Calu3 (cell line): ENCODE data around the gene SH3RF1. TPM values are rescaled to one million over a fixed set of nuclear protein-coding genes. Genes with fewer than 3 reads are reported as not detected.

Experiments
- BruUV-seq: library from RNA; stranded (reverse); fragments of 400-500 nt; replicated peaks from 2 replicates; lab custom pipeline; 2021; lab: Mats Ljungman, UMichigan
- CTCF ChIA-PET: fragments of 300-600 bp; sonication (Branson Sonifier 250); formaldehyde crosslinking; loops from one replicate; lab custom pipeline; 2022; ENCODE audit warnings: antibody characterized with exemption; lab: Charles Lee
- DNase-seq: peaks from one replicate; pipeline ENCODE4 v3.0.0; 2022
- H3K27ac Mint-ChIP-seq: one replicate; pipeline ENCODE4 v1.8.0; 2022; ENCODE audit warnings: mixed read lengths; ENCODE audit not compliant: unreplicated experiment
- H3K27me3 Mint-ChIP-seq: one replicate; pipeline ENCODE4 v1.8.0; 2022; ENCODE audit warnings: mixed read lengths; ENCODE audit not compliant: unreplicated experiment
- H3K36me3 Mint-ChIP-seq: one replicate; pipeline ENCODE4 v1.8.0; 2022; ENCODE audit warnings: mild to moderate bottlenecking, moderate library complexity, mixed read lengths; ENCODE audit not compliant: insufficient read depth, unreplicated experiment
- H3K4me1 Mint-ChIP-seq: one replicate; pipeline ENCODE4 v1.8.0; 2022; ENCODE audit warnings: mild to moderate bottlenecking, low read depth, mixed read lengths; ENCODE audit not compliant: unreplicated experiment
- H3K4me3 Mint-ChIP-seq: one replicate; pipeline ENCODE4 v1.8.0; 2022; ENCODE audit warnings: mild to moderate bottlenecking, low read depth, moderate library complexity, mixed read lengths; ENCODE audit not compliant: unreplicated experiment
- H3K9me3 Mint-ChIP-seq: one replicate; pipeline ENCODE4 v1.8.0; 2022; ENCODE audit warnings: low read depth, mixed read lengths; ENCODE audit not compliant: unreplicated experiment
- CTCF ChIP-seq: fragments of 200-600 bp; IDR thresholded peaks from one replicate; pipeline ENCODE4 v1.8.0; 2022; ENCODE audit warnings: antibody characterized with exemption; ENCODE audit not compliant: unreplicated experiment
- intact Hi-C: fragments of 100-400 bp; cut with micrococcal nuclease; formaldehyde crosslinking; loops from one replicate; pipeline ENCODE4 v1.10.0; 2022; ENCODE audit not compliant: unreplicated experiment
- total RNA-seq: library from RNA; stranded (reverse); gene quantifications from 2 replicates; pipeline ENCODE4 v1.2.3, GENCODE V29; 2022

Gene SH3RF1
- total RNA-seq, 1 experiment from 2014 or later: 70.1 TPM

GRCh38 chr4:169147191-169147590 is 123.6 kb downstream of the SH3RF1 start:
- peaks cover 16% of the 10 kb centered on the region for H3K4me1 Mint-ChIP-seq
- DNase-seq: peak; percentile 30
- no peak for TF ChIP-seq CTCF
- intact Hi-C loops: no loop called here
- H3K27ac Mint-ChIP-seq: no peak overlapping the region
- H3K4me3 Mint-ChIP-seq: no peak overlapping the region
- no TSS peak for BruUV-seq
- no peaks in the 10 kb centered on the region for H3K9me3 Mint-ChIP-seq
- H3K36me3 Mint-ChIP-seq: peaks cover 39% of the 10 kb centered on the region
- no peaks in the 10 kb centered on the region for H3K27me3 Mint-ChIP-seq
- CTCF ChIA-PET: no interaction called here

- Mint-ChIP-seq H3K27ac (no peak overlapping the region), H3K36me3 (peaks cover 26% of the 10 kb centered on the region), H3K27me3 (no peaks in the 10 kb centered on the region), H3K4me3 (no peak overlapping the region), H3K9me3 (no peaks in the 10 kb centered on the region), H3K4me1 (peaks cover 16% of the 10 kb centered on the region)
- DNase-seq: no peak
- CTCF ChIA-PET: no interaction called here
- no peak for TF ChIP-seq CTCF
- BruUV-seq: no TSS peak
- intact Hi-C loops: no loop called here
Observed at GRCh38 chr4:169144061-169144600, 126.6 kb downstream of the SH3RF1 start.

GRCh38 chr4:169143335-169143734 is 127.4 kb downstream of the SH3RF1 start:
- no peak overlapping the region for H3K4me3 Mint-ChIP-seq
- CTCF ChIA-PET: no interaction called here
- TF ChIP-seq CTCF: no peak
- BruUV-seq: no TSS peak
- peaks cover 14% of the 10 kb centered on the region for H3K4me1 Mint-ChIP-seq
- H3K27me3 Mint-ChIP-seq: no peaks in the 10 kb centered on the region
- intact Hi-C loops: no loop called here
- no peaks in the 10 kb centered on the region for H3K9me3 Mint-ChIP-seq
- no peak overlapping the region for H3K27ac Mint-ChIP-seq
- no peak for DNase-seq
- peaks cover 26% of the 10 kb centered on the region for H3K36me3 Mint-ChIP-seq

- CTCF ChIA-PET: no interaction called here
- DNase-seq: no peak
- H3K36me3 Mint-ChIP-seq: peaks cover 26% of the 10 kb centered on the region
- no TSS peak for BruUV-seq
- intact Hi-C loops: no loop called here
- no peaks in the 10 kb centered on the region for H3K9me3 Mint-ChIP-seq
- H3K4me1 Mint-ChIP-seq: peaks cover 10% of the 10 kb centered on the region
- H3K27me3 Mint-ChIP-seq: no peaks in the 10 kb centered on the region
- H3K27ac Mint-ChIP-seq: no peak overlapping the region
- H3K4me3 Mint-ChIP-seq: no peak overlapping the region
- no peak for TF ChIP-seq CTCF
Observed at GRCh38 chr4:169142906-169143305, 127.8 kb downstream of the SH3RF1 start.
